GM21447 (cell line): ENCODE measurements around the gene CDH4.

Experiments used
- ATAC-seq: cut with Tn5 transposase; IDR thresholded peaks from one replicate; pipeline ENCODE4 v1.9.1; 2021; ENCODE audit not compliant: unreplicated experiment

Gene CDH4

GRCh38 chr20:61909028-61909427, 657.0 kb downstream of the CDH4 start:
- ATAC-seq, result no peak

GRCh38 chr20:61909821-61910220, 657.8 kb downstream of the CDH4 start:
- no peak for ATAC-seq

DNA sequence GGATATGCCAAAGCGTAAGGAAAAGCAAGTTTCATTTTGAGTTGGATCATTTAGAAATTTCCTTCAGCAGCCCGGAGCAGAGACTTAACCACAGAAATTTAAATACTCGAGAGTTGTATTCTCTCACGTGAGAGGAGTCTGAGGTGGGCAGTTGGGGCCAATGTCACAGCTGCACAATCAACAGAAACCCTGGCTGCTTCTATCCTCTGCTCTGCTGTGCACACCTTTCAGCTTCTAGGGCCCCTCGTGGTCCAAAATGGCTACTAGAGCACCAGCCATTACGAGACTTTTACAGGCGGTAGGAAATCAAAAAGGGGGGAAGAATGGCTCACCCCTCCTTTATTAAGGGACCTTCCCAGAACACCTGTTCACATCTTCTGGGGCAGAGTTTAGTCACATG, 659.8 kb downstream of the CDH4 start:
- no peak for ATAC-seq

GRCh38 chr20:61912665-61913422, 660.8 kb downstream of the CDH4 start:
- peak; percentile 80 for ATAC-seq

DNA sequence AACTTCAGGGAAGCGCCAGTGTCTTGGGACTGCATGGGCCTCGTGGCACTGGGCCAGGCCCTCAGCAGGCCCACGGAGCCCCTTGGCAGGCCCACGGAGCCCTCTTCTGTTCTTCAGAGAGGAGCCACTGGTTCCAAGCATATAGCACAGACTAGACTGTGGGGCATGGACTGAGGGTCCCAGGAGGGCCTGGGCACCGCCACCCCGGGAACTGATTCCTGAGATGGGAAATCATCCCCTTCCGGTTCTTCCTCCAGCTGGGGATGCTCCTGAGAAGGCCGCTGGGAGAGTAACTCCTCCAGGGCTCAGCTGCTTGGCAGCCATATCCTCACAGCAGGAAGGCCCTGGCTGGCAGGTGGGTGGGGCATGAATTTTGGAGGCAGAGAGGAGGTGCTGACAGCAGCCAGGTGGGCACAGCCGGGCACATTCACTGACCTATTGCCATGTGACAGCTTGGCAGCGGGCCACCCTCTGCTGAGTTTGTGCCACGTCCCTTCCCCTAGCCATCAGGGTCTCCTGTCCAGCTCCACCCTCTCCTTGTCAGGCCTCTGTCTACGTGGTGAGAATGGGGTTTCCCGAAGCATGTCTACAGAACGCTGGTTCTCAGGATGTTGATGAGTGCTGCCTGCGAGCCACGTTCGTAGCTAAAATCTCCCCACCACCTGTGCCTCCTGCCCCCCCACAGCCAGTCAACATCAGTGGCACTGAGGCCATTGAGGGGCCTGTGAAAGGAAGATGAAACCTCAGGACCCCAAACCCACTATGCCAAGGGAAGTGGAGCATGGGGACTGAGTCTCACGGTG, 661.6 kb downstream of the CDH4 start:
- no peak for ATAC-seq

DNA sequence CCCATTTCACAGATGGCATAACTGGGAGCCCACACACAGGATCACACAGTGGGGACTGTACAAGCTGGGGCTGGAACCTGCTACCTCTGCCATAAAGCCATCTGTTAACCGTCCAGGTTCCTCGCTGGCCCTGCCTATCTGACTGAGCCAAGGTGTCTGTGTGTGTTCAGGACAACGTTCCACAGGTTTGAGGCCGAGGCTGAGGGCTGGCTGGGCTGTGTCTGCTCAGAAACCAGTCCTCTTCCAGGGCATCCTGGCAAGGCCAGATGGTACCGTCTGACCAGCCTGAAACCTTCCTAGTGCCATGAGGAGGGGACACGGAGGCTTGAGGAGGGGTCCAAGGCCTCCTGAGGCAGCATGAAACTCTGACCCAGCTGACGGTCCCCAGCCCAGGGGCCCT, 663.0 kb downstream of the CDH4 start:
- no peak for ATAC-seq

- ATAC-seq, result no peak
Measured at GRCh38 chr20:61916318-61916891, 664.3 kb downstream of the CDH4 start.

- no peak for ATAC-seq
Measured at GRCh38 chr20:61917474-61918145, 665.5 kb downstream of the CDH4 start.

GRCh38 chr20:61918548-61918947, 666.5 kb downstream of the CDH4 start:
- no peak for ATAC-seq

DNA sequence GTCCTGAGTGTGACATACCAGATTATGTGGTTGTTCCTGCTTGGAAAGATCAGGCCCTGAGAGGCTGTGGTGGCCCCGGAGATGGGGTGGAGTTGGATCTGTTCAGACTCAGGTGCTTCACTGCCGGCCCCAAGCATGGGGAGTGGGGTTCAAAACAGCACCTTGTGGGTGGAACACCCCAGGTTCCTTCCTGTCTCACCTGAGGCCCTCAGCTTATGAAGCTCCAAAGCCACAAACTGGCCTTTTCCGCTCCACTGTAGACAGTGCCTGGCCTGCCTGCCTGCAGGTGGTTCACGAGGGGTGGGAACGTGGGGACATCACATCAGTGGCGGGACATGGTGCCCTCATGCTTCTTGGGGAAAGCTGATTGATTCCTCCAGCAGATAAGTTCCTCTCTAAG, 667.2 kb downstream of the CDH4 start:
- no peak for ATAC-seq

GRCh38 chr20:61919675-61920365, 667.8 kb downstream of the CDH4 start:
- ATAC-seq, result no peak

- no peak for ATAC-seq
Measured at GRCh38 chr20:61922411-61922810, 670.4 kb downstream of the CDH4 start.

DNA sequence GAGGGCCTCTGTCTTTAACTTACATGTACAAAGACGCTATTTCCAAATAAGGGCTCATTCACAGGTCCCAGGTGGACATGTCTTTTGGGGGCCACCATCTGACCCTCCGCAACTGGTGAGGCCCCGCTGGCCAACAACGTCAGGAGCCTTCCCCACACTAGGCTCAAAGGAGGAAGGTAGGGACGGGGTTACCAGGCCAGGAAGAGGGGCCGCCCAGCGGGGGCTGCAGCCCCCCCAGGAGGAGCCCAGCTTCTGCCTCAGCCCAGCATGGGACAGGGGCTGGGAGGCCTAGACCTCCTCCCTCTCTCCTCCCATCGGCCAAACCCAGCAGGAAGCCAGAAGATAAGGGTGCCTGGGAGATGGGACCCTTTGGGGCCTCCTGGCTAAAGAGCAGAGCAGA, 670.9 kb downstream of the CDH4 start:
- no peak for ATAC-seq

- ATAC-seq, result no peak
Measured at GRCh38 chr20:61923371-61924166, 671.5 kb downstream of the CDH4 start.

GRCh38 chr20:61924211-61924857, 672.3 kb downstream of the CDH4 start:
- ATAC-seq, result no peak

DNA sequence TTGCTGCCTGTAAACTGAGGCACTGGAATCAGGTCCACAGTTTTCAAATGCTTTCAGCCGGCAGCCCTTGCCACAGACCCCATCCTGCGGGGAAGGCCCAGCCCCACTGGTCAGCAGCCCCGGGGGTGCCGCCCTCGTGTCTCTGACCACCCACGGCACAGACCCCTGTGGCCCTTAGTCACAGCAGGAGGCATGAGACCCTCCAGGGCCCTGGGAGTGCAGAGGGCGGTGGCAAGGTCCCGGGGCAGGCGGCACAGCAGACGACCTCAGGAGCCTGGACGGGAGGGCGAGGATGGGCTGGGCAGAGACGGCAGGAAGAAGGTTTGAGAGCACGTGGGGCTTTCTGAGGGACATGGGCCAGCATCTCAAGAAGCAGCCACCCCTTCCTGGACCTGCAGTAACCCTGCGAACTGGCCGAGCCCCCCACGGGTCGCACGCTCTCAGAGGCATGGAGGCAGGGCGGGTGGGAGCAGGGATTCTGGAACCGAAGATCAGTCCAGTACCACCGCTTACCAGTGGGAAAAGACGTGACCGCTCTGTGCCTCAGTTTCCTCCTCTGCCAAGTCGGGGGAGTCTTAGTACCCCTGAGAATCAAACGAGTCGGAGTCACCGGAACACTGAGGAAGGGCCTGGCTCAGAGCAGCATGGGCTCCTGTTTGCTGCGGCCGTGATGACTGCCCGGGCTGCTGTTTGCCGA, 672.9 kb downstream of the CDH4 start:
- no peak for ATAC-seq

- no peak for ATAC-seq
Measured at GRCh38 chr20:61925555-61926252, 673.6 kb downstream of the CDH4 start.

DNA sequence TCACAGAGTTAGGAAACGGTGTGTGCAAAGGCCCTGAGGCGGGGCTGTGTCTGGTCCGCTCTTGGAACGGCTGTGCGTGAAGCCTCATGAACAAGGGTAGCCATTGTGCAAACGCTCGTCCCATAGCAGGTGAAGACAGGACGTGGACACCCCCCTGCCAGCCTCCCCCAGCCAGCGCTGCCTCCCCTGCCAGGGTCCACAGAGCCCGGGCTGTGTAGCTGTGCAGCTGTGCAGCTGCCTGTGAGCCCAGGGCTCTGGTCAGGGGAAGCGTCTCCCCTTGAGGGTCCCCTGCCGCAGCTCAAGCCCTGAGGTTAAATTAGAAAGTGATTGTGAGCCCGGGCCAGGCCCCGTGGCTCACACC, 674.2 kb downstream of the CDH4 start:
- no peak for ATAC-seq
